Measurements from ENCODE around the gene RORC.

- TF ChIP-seq, protein P1, sequence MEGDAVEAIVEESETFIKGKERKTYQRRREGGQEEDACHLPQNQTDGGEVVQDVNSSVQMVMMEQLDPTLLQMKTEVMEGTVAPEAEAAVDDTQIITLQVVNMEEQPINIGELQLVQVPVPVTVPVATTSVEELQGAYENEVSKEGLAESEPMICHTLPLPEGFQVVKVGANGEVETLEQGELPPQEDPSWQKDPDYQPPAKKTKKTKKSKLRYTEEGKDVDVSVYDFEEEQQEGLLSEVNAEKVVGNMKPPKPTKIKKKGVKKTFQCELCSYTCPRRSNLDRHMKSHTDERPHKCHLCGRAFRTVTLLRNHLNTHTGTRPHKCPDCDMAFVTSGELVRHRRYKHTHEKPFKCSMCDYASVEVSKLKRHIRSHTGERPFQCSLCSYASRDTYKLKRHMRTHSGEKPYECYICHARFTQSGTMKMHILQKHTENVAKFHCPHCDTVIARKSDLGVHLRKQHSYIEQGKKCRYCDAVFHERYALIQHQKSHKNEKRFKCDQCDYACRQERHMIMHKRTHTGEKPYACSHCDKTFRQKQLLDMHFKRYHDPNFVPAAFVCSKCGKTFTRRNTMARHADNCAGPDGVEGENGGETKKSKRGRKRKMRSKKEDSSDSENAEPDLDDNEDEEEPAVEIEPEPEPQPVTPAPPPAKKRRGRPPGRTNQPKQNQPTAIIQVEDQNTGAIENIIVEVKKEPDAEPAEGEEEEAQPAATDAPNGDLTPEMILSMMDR (conservative IDR thresholded peaks at IDR 0.05 in 1 of 2, IDR thresholded peaks at IDR 0.05 in 1 of 2; ENCODE audit: low read depth in 1 of 2, low read length in 2 of 2), result no peak
- no peak for TF ChIP-seq EZH2 (IDR thresholded peaks at IDR 0.05; ENCODE audit: low read length, missing control alignments)
Measured at GRCh38 chr1:151837197-151837596, 5.6 kb upstream of the RORC start.

Data from fibroblast of lung (primary cell).